Thyroid gland (tissue), 4 donors: ENCODE measurements around the gene FNBP1. TPM values are rescaled to one million over a fixed set of nuclear protein-coding genes. Genes with fewer than 3 reads are reported as not detected.
"Not testable (repeated sequence)": the region's sequence is repeated elsewhere in the genome, so short reads cannot be mapped to it uniquely, and the experiment has no call there.

Experiments used
- DNase-seq, 2 donors: peaks; one replicate each; pipeline ENCODE4 v3.0.0-alpha.2; 2019
- H3K27ac ChIP-seq, 3 donors: fragments of 200-600 bp; sonication (generic); 1 replicate in 2 of 3; 2 replicates in 1 of 3; pipeline ENCODE4 v1.5.1; 2016 to 2019; ENCODE audit warnings: mild to moderate bottlenecking in 1 of 3, moderate library complexity in 1 of 3
- H3K27me3 ChIP-seq: fragments of 200-600 bp; sonication (generic); one replicate; pipeline ENCODE4 v1.5.1; 2019
- H3K36me3 ChIP-seq, 2 donors: fragments of 200-600 bp; sonication (generic); one replicate each; pipeline ENCODE4 v1.5.1; 2016 to 2019
- H3K4me1 ChIP-seq, 2 donors: fragments of 200-600 bp; sonication (generic); one replicate each; pipeline ENCODE4 v1.5.1; 2017 to 2019
- H3K4me3 ChIP-seq, 3 donors: fragments of 200-600 bp; sonication (generic); replicated peaks in 1 of 3; 1 replicate in 2 of 3; 2 replicates in 1 of 3; pipeline ENCODE4 v1.5.1; 2016; ENCODE audit warnings: mild to moderate bottlenecking in 1 of 3
- H3K9me3 ChIP-seq: fragments of 200-600 bp; sonication (generic); one replicate; pipeline ENCODE4 v1.5.1; 2017
- CTCF ChIP-seq, 6 experiments: fragments of 200-600 bp in 3 of 6; fragments of 450-650 bp in 3 of 6; sonication (generic) in 3 of 6; IDR thresholded peaks; one replicate each; pipeline ENCODE4 v1.5.1; 2016 to 2019; ENCODE audit warnings: antibody characterized with exemption in 6 of 6, mild to moderate bottlenecking in 2 of 6, inconsistent platforms in 1 of 6, moderate library complexity in 1 of 6
- POLR2A ChIP-seq, 2 donors: fragments of 450-650 bp; IDR thresholded peaks; one replicate each; pipeline ENCODE4 v1.6.1; 2017; ENCODE audit warnings: antibody characterized with exemption in 2 of 2, mild to moderate bottlenecking in 2 of 2, moderate library complexity in 1 of 2
- WGBS, 2 donors: methylation state at CpG; one replicate each; pipeline ENCODE4 v1.1.5; 2017; 5-methylcytosine and 5-hydroxymethylcytosine counted together
- intact Hi-C: fragments of 100-400 bp; cut with DNase I; formaldehyde crosslinking; loops from one replicate; pipeline ENCODE4 v1.15.1; 2023
- total RNA-seq, 4 donors: library from RNA; depleted of rRNA; stranded (reverse); fragments of >200 nt; gene quantifications; one replicate each; pipeline ENCODE4 v1.2.3, GENCODE V29; 2016

The FNBP1 gene
- total RNA-seq, 4 donors from 2014 or later, result 55.8 to 78.5 (median 76.0) TPM

GRCh38 chr9:129988607-129989361 lies 54.2 kb downstream of the FNBP1 start:
- Histone ChIP-seq H3K4me1 (peaks cover 52% of the 10 kb centered on the region in 2 donors), H3K27ac (peak overlapping the region; percentile 42 to 74 (median 72))

GRCh38 chr9:129987941-129988340 lies 55.0 kb downstream of the FNBP1 start:
- intact Hi-C loops, result no loop called here
- Histone ChIP-seq H3K36me3 (no peaks in the 10 kb centered on the region), H3K9me3 (no peaks in the 10 kb centered on the region), H3K27ac (peak overlapping the region in 2 of 3 donors; percentile 42 to 74), H3K4me3 (no peak overlapping the region), H3K4me1 (peaks cover 60% of the 10 kb centered on the region in 2 donors), H3K27me3 (no peaks in the 10 kb centered on the region)
- 84 to 91% methylated on average over 1 of the region's 1 CpG for WGBS, 2 donors
- no peak for DNase-seq
- TF ChIP-seq CTCF (IDR thresholded peaks at IDR 0.05) (no peak), POLR2A (IDR thresholded peaks at IDR 0.05) (no peak)

More at GRCh38 chr9:129988607-129989361, 54.2 kb downstream of the FNBP1 start:
- intact Hi-C loops, result no loop called here
- Histone ChIP-seq H3K4me3 (no peak overlapping the region), H3K27me3 (no peaks in the 10 kb centered on the region), H3K36me3 (no peaks in the 10 kb centered on the region), H3K9me3 (no peaks in the 10 kb centered on the region)
- WGBS, 2 donors, result 61 to 63% methylated on average over 9 of the region's 9 CpGs
- no peak for TF ChIP-seq CTCF (IDR thresholded peaks at IDR 0.05)
- TF ChIP-seq POLR2A (IDR thresholded peaks at IDR 0.05), result no peak
- DNase-seq, result peak; percentile 22 to 53

GRCh38 chr9:129987047-129987446 lies 55.9 kb downstream of the FNBP1 start:
- WGBS, 2 donors, result 45 to 55% methylated on average over 8 of the region's 8 CpGs
- intact Hi-C loops, result no loop called here
- peaks cover 64% of the 10 kb centered on the region in 2 donors for H3K4me1 ChIP-seq

GRCh38 chr9:129984589-129984988 lies 58.4 kb downstream of the FNBP1 start:
- Histone ChIP-seq H3K27ac (peak overlapping the region; percentile 84 to 94 (median 84)), H3K4me1 (peaks cover 54 to 57% of the 10 kb centered on the region in 2 donors)
- intact Hi-C loops, H3K27me3 ChIP-seq, DNase-seq, H3K36me3 ChIP-seq, H3K9me3 ChIP-seq, H3K4me3 ChIP-seq: not testable (repeated sequence)
- 85 to 86% methylated on average over 9 of the region's 9 CpGs for WGBS, 2 donors

More at GRCh38 chr9:129987047-129987446, 55.9 kb downstream of the FNBP1 start:
- Histone ChIP-seq H3K4me3 (no peak overlapping the region), H3K27ac (peak overlapping the region; percentile 50 to 74 (median 71)), H3K27me3 (no peaks in the 10 kb centered on the region), H3K36me3 (no peaks in the 10 kb centered on the region), H3K9me3 (no peaks in the 10 kb centered on the region)
- no peak for DNase-seq
- TF ChIP-seq CTCF (IDR thresholded peaks at IDR 0.05), result no peak
- TF ChIP-seq POLR2A (IDR thresholded peaks at IDR 0.05), result no peak

- no peaks in the 10 kb centered on the region for H3K36me3 ChIP-seq
- intact Hi-C loops, result no loop called here
- peak; percentile 29 to 35 for DNase-seq
- no peak overlapping the region for H3K4me3 ChIP-seq
- 22 to 23% methylated on average over 2 of the region's 2 CpGs for WGBS, 2 donors
- no peaks in the 10 kb centered on the region for H3K9me3 ChIP-seq
- TF ChIP-seq CTCF (IDR thresholded peaks at IDR 0.05) (no peak), POLR2A (IDR thresholded peaks at IDR 0.05) (no peak)
- peaks cover 48 to 50% of the 10 kb centered on the region in 2 donors for H3K4me1 ChIP-seq
- peak overlapping the region; percentile 84 to 94 (median 84) for H3K27ac ChIP-seq
- H3K27me3 ChIP-seq, result no peaks in the 10 kb centered on the region
Measured at GRCh38 chr9:129983891-129984290, 59.1 kb downstream of the FNBP1 start.
